HG02623 (cell line): Measurements from ENCODE around the gene PI16.

ENCODE experiments used
- ATAC-seq: cut with Tn5 transposase; IDR thresholded peaks from one replicate; pipeline ENCODE4 v1.9.1; 2021; ENCODE audit warnings: moderate library complexity; ENCODE audit not compliant: unreplicated experiment

Gene PI16

GRCh38 chr6:36955136-36955535 lies 598 bp downstream of the PI16 start:
- ATAC-seq: no peak

- ATAC-seq: no peak
These were observed 1.3 kb downstream of the PI16 start for GRCh38 chr6:36955671-36956445.

GRCh38 chr6:36956446-36956820 lies 1.9 kb downstream of the PI16 start:
- no peak for ATAC-seq

- no peak for ATAC-seq
These were observed 3.3 kb downstream of the PI16 start for GRCh38 chr6:36957773-36958271.

- no peak for ATAC-seq
These were observed 4.4 kb downstream of the PI16 start for GRCh38 chr6:36958775-36959554.

GRCh38 chr6:36959555-36960250 lies 5.2 kb downstream of the PI16 start:
- ATAC-seq: no peak

- ATAC-seq: no peak
These were observed 7.2 kb downstream of the PI16 start for GRCh38 chr6:36961441-36962435.

GRCh38 chr6:36962874-36963273 lies 8.3 kb downstream of the PI16 start:
- no peak for ATAC-seq

GRCh38 chr6:36963451-36964290 lies 9.1 kb downstream of the PI16 start:
- no peak for ATAC-seq

GRCh38 chr6:36964349-36964748 lies 9.8 kb downstream of the PI16 start:
- no peak for ATAC-seq

GRCh38 chr6:36964908-36965307 lies 10.4 kb downstream of the PI16 start:
- no peak for ATAC-seq

GRCh38 chr6:36967301-36967700 lies 12.8 kb downstream of the PI16 start:
- no peak for ATAC-seq

GRCh38 chr6:36967757-36968156 lies 13.2 kb downstream of the PI16 start:
- no peak for ATAC-seq

GRCh38 chr6:36968266-36968977 lies 13.9 kb downstream of the PI16 start:
- ATAC-seq: no peak

- no peak for ATAC-seq
These were observed 14.7 kb downstream of the PI16 start for GRCh38 chr6:36969240-36969691.

GRCh38 chr6:36969988-36970891 lies 15.7 kb downstream of the PI16 start:
- no peak for ATAC-seq
